NCI-H1092 (cell line): ENCODE results near the gene NMNAT1.
"Not testable (repeated sequence)": the region's sequence is repeated elsewhere in the genome, so short reads cannot be mapped to it uniquely, and the experiment has no call there.

ENCODE experiments used
- DNase-seq: peaks from one replicate; lab custom pipeline; 2025; lab: John Stamatoyannopoulos, UW

The NMNAT1 gene

GRCh38 chr1:9920606-9921005, 22.7 kb upstream of the NMNAT1 start:
- DNase-seq: no peak

GRCh38 chr1:9922342-9922741, 20.9 kb upstream of the NMNAT1 start:
- no peak for DNase-seq

GRCh38 chr1:9927259-9927658, 16.0 kb upstream of the NMNAT1 start:
- DNase-seq: no peak

DNA sequence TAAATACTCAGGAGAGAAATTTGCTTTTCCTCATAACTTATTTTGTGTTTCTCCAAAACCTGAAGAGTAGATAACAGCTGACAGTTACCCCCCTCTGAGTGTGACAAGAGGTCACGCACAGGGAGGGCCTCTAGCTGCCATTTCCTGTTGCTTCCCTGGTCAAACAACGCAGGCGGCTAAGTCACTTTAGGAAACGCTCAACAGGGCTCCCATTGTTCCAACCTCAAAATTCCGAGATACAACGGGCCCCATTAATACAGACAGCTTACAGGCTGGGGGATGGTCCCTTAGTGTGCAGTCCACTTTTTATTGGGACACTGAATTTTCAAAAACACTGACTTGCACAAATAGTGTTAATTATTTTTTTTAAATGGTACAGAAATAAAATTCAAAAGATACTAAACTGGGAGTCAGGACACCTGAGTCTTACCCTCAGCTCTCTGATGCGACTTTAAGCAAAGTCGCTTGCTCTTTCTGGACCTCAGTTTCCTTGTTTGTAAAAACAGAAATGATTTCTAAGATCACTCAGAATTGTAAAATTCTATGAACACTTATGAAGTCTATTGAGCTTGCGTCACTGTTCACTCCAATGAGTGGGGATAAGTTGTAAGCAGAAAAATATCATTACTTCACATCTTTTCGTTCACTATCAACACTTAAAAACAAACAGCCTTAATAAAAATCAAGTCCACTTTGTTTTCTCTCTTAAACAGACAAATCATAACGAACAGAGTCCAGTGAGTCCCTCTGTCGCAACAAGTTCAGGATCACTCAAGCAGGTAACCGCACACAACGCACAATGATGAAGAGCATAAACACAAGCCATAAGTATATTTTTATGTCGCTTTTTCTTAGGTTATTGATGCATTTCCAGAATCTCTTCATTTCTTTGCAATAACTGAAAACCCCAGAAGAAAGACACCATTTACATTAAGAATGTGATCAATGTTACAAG, 13.6 kb upstream of the NMNAT1 start:
- no peak for DNase-seq

- DNase-seq: peak; percentile 26
Measured at GRCh38 chr1:9942399-9942938, 806 bp upstream of the NMNAT1 start.

DNA sequence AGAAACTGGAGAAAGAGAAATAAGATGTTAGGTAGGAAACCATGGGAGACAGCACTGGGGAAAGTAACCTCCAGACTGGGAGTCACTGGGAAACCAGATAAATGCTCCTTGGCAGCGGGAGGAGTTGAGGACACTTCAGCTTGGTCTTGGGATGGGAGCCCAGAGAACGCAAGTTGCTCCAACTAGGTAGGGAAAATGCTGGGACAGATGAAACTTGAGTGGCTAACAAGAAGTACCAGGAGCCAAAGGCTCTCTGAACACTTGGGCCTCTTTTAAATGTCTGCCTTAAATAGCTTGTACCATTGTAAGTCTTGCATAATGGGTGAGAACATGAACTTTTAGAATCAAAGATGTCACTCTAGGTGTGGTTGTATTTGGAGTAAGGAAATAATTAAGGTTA, 3.0 kb downstream of the NMNAT1 start:
- no peak for DNase-seq

- no peak for DNase-seq
Measured at GRCh38 chr1:9957726-9958125, 14.5 kb downstream of the NMNAT1 start.

- no peak for DNase-seq
Measured at GRCh38 chr1:9960011-9960410, 16.7 kb downstream of the NMNAT1 start.

GRCh38 chr1:9960706-9961562, 17.7 kb downstream of the NMNAT1 start:
- DNase-seq: peak; percentile 62

- no peak for DNase-seq
Measured at GRCh38 chr1:9984253-9984652, 41.0 kb downstream of the NMNAT1 start.

- no peak for DNase-seq
Measured at GRCh38 chr1:9985001-9985400, 41.7 kb downstream of the NMNAT1 start.

GRCh38 chr1:9989773-9990172, 46.5 kb downstream of the NMNAT1 start:
- no peak for DNase-seq

DNA sequence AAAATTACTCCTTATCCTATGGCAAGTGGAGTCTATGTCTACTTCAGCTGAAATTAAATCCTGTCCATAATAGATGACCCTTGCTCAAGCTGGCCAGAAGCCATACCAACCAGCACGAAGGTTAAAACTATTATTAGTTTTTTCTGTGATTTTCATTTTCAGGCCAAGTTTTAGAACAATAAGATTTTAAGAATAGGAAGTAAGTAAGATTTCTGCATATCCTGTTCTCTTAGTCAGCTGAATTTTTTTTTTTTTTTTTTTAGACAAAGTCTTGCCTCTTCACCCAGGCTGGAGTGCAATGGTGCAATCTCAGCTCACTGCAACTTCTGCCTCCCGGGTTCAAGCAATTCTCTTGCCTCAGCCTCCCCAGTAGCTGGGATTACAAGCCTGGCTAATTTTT, 47.7 kb downstream of the NMNAT1 start:
- no peak for DNase-seq

DNA sequence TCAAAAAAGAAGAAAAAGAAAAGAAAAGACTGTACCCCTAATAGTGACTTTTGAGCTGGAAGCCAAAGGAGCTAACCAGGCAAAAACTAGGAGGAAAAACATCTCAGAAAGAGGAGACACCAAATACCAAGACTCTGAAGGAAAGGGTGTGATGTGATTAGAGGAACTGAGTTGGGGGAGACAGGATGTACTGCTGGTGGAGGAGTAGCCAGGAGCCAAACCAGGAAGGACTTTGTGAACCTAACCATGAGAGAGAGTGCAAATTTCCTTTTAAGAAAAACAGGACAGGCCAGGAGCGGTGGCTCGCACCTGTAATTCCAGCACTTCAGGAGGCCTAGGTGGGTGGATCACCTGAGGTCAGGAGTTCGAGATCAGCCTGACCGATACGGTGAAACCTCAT, 49.6 kb downstream of the NMNAT1 start:
- DNase-seq: no peak

DNA sequence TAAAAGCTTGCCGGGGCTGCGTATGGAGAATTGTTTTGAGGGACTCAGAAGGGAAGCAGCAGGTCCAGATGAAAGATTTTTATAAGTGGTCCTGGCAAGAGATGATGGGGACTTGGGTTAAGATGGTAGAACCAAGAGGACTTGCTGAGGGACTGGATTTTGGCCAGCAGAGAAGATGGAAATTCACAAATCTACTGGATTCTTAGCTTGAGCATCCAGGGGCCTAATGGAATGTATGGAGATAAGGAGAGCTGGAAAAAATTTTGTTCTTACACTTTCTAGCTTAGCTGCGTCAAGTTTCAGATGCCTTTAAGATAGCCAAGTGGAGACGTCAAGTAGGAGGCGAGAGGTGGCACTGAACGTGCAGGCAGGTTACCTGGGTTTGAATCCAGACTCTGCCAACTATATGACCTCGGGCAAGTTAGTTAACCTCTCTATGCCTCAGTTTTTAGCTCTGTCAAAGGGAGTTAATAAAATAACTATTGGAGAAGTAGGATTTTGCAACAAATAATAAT, 50.3 kb downstream of the NMNAT1 start:
- DNase-seq: no peak

DNA sequence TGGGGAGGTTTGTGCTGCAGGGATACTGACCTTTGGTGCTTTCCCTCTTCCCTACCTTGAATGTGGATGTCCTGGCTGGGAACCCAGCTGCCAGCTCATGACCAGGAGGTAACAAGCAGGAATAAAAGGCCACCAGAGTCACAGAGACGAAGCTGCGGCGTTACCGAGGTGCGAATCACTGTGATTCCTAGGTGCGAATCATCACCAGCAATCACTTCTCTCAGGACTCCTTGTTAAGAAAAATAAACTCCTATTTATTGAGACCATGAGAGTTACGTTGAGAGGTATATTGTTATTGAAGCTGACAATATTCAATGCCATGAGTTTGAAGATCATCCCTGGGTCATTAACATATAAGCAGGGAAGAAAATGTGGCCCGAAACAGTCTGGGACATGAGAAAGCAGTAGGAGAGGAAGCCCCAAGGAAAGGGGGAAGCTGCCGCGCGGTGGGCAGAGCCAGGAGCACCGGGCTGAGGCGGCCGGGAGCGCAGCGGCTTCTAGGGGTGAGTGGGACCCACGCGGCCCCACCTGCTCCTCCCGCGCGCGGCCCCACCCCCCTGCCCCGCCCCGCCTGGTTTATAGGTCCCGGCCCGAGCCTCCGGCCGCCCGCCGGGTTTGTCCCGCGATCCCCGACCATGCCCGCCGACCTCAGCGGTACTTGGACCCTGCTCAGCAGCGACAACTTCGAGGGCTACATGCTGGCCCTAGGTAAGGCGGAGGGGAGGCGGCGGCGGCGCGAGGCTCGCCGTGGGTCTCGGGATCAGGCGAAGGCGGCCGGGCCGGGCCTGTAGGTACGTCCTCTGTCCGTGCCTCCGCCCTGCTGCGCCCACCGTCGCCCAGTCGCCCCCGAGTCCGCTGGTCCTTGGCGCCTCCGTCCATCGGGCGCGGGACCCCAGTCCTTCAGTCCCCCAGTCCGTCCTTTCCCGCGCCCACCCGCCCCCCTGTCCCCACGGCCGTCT, 53.6 kb downstream of the NMNAT1 start, which contains the start of gene RBP7:
RBP7 (plus strand) TSS at position 605 of the 959 bp plus-strand sequence; CDS start at position 636, 31 bp downstream.
- no peak for DNase-seq

- DNase-seq: no peak
Measured at GRCh38 chr1:10001016-10001665, 57.9 kb downstream of the NMNAT1 start.

DNA sequence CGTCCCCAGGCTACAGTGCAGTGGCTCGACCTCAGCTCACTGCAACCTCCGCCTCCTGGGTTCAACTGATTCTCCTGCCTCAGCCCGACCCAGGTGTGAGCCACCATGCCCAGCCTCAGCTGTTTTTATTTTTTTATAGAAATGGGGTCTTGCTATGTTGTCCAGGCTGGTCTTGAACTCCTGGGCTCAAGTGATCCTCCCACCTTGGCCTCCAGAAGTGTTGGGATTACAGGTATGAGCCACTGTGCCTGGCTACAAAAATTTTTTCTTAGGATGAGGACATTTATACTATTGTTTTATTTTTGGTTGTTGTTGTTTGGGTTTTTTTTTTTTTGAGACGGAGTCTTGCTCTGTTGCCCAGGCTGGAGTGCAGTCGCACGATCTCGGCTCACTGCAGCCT, 62.0 kb downstream of the NMNAT1 start:
- DNase-seq: not testable (repeated sequence)

DNA sequence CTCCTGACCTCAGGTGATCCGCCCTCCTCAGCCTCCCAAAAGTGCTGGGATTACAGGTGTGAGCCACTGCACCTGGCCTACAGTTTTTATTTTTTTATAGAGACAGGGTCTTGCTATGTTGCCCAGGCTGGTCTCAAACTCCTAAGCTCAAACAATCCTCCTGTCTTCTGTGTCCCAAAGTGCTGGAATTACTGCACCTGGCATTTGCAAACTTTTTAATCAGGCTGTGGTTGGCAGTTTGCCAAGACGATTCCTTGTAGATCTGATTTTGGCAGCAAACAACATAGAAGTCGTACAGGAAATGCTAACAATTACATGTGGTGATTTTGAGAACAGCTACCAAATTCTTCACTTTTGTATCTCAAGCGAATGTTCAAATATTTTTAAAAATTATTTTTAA, 63.9 kb downstream of the NMNAT1 start:
- DNase-seq: no peak

- DNase-seq: no peak
Measured at GRCh38 chr1:10014016-10014415, 70.7 kb downstream of the NMNAT1 start.

- DNase-seq: no peak
Measured at GRCh38 chr1:10019561-10019960, 76.3 kb downstream of the NMNAT1 start.
